ENCODE results near the gene REX1BD. TPM values are rescaled to one million over a fixed set of nuclear protein-coding genes. Genes with fewer than 3 reads are reported as not detected.
"Not testable (repeated sequence)": the region's sequence is repeated elsewhere in the genome, so short reads cannot be mapped to it uniquely, and the experiment has no call there.

REX1BD gene
- total RNA-seq, 1 experiment from 2014 or later = 61.4 TPM

GRCh38 chr19:18590273-18591272 is 2.0 kb downstream of the REX1BD start:
- Histone ChIP-seq H3K9me3 (ENCODE audit: low read depth, low read length, poor library complexity, severe bottlenecking) (no peaks in the 10 kb centered on the region), H3K4me3 (ENCODE audit: low read depth, low read length, poor library complexity, severe bottlenecking) (peak overlapping the region; percentile 83), H3K27ac (ENCODE audit: low read depth, low read length, poor library complexity, severe bottlenecking) (peak overlapping the region; percentile 96), H3K4me1 (ENCODE audit: insufficient read depth, low read length, poor library complexity, severe bottlenecking) (peaks cover 48% of the 10 kb centered on the region), H3K27me3 (replicated peaks; ENCODE audit: insufficient read depth, low read depth, low read length, poor library complexity) (no peaks in the 10 kb centered on the region), H3K36me3 (ENCODE audit: insufficient read depth, low read length, poor library complexity, severe bottlenecking) (peaks cover 10% of the 10 kb centered on the region)
- ChIA-PET CTCF (interaction anchor here (0.7 kb wide), 2 partner anchors 149 to 304 kb away, joined by 6 to 7 read pairs; no protein-coding TSS in a partner anchor), POLR2A (ENCODE audit: low non-redundant PET) (interaction anchor here (0.7 kb wide), 1 partner anchor 273 kb away, joined by 5 read pairs; no protein-coding TSS in a partner anchor)
- DNase-seq (ENCODE audit: low spot score) = peak; percentile 94
- no peak for TF ChIP-seq EZH2 (IDR thresholded peaks at IDR 0.05; ENCODE audit: borderline replicate concordance, low read depth, low read length, poor library complexity, severe bottlenecking)
- peak; percentile 72 for TF ChIP-seq CTCF (conservative IDR thresholded peaks at IDR 0.05; ENCODE audit: low read depth, low read length)
- TSS peak; percentile 78 for BruUV-seq (replicated peaks)
- intact Hi-C loops (cut with micrococcal nuclease; ENCODE audit: unreplicated experiment) = loop anchor here (5.0 to 10.0 kb wide), 4 partner anchors 87 to 327 kb away; partner anchors contain the start of genes COPE and DDX49

GRCh38 chr19:18591735-18592385 is 3.3 kb downstream of the REX1BD start:
- ChIA-PET CTCF (no interaction called here), POLR2A (ENCODE audit: low non-redundant PET) (no interaction called here)
- intact Hi-C loops (cut with micrococcal nuclease; ENCODE audit: unreplicated experiment) = loop anchor here (5.0 to 10.0 kb wide), 4 partner anchors 85 to 325 kb away; partner anchors contain the start of genes COPE and DDX49
- H3K36me3 ChIP-seq (ENCODE audit: insufficient read depth, low read length, poor library complexity, severe bottlenecking) = peaks cover 21% of the 10 kb centered on the region
- no peaks in the 10 kb centered on the region for H3K27me3 ChIP-seq (replicated peaks; ENCODE audit: insufficient read depth, low read depth, low read length, poor library complexity)
- no peaks in the 10 kb centered on the region for H3K9me3 ChIP-seq (ENCODE audit: low read depth, low read length, poor library complexity, severe bottlenecking)
- no peak overlapping the region for H3K4me3 ChIP-seq (ENCODE audit: low read depth, low read length, poor library complexity, severe bottlenecking)
- H3K4me1 ChIP-seq (ENCODE audit: insufficient read depth, low read length, poor library complexity, severe bottlenecking) = peaks cover 54% of the 10 kb centered on the region
- TF ChIP-seq CTCF (conservative IDR thresholded peaks at IDR 0.05; ENCODE audit: low read depth, low read length) = no peak
- no peak for TF ChIP-seq EZH2 (IDR thresholded peaks at IDR 0.05; ENCODE audit: borderline replicate concordance, low read depth, low read length, poor library complexity, severe bottlenecking)
- peak overlapping the region; percentile 53 for H3K27ac ChIP-seq (ENCODE audit: low read depth, low read length, poor library complexity, severe bottlenecking)
- BruUV-seq (replicated peaks) = no TSS peak
- peak; percentile 80 for DNase-seq (ENCODE audit: low spot score)

GRCh38 chr19:18592732-18593131 is 4.1 kb downstream of the REX1BD start:
- H3K4me1 ChIP-seq (ENCODE audit: insufficient read depth, low read length, poor library complexity, severe bottlenecking) = peaks cover 61% of the 10 kb centered on the region
- BruUV-seq (replicated peaks); H3K4me3 ChIP-seq (ENCODE audit: low read depth, low read length, poor library complexity, severe bottlenecking); H3K9me3 ChIP-seq (ENCODE audit: low read depth, low read length, poor library complexity, severe bottlenecking); H3K27me3 ChIP-seq (replicated peaks; ENCODE audit: insufficient read depth, low read depth, low read length, poor library complexity); POLR2A ChIA-PET (ENCODE audit: low non-redundant PET); DNase-seq (ENCODE audit: low spot score): not testable (repeated sequence)
- CTCF ChIA-PET = interaction anchor here (0.6 to 0.7 kb wide), 2 partner anchors 21 to 80 kb away, joined by 3 read pairs; partner anchors contain the start of gene UBA52
- H3K36me3 ChIP-seq (ENCODE audit: insufficient read depth, low read length, poor library complexity, severe bottlenecking) = peaks cover 21% of the 10 kb centered on the region
- H3K27ac ChIP-seq (ENCODE audit: low read depth, low read length, poor library complexity, severe bottlenecking) = peak overlapping the region; percentile 41
- intact Hi-C loops (cut with micrococcal nuclease; ENCODE audit: unreplicated experiment) = loop anchor here (5.0 to 10.0 kb wide), 4 partner anchors 85 to 325 kb away; partner anchors contain the start of genes COPE and DDX49
